Sigmoid colon (tissue), 4 donors: ENCODE results near the gene CFAP91.

ENCODE experiments used
- CTCF ChIP-seq, 4 experiments: fragments of 450-650 bp in 3 of 4; fragments of 200-600 bp in 1 of 4; IDR thresholded peaks; one replicate each; pipeline ENCODE4 v1.5.1; 2016 to 2019; ENCODE audit warnings: antibody characterized with exemption in 4 of 4, mild to moderate bottlenecking in 3 of 4, moderate library complexity in 2 of 4
- EP300 ChIP-seq, 4 donors: sonication (generic); formaldehyde crosslinking; IDR thresholded peaks; one replicate each; pipeline ENCODE4 v1.6.1; 2017; ENCODE audit warnings: antibody characterized with exemption in 4 of 4

- TF ChIP-seq CTCF (IDR thresholded peaks at IDR 0.05), result peak in 3 of 4 experiments; percentile 12 to 50 (median 12)
- no peak for TF ChIP-seq EP300 (IDR thresholded peaks at IDR 0.05)
These were observed 21.5 kb upstream of the CFAP91 start for GRCh38 chr3:119681279-119681678.
